ENCODE data around the gene TAS1R3.

The TAS1R3 gene

DNA sequence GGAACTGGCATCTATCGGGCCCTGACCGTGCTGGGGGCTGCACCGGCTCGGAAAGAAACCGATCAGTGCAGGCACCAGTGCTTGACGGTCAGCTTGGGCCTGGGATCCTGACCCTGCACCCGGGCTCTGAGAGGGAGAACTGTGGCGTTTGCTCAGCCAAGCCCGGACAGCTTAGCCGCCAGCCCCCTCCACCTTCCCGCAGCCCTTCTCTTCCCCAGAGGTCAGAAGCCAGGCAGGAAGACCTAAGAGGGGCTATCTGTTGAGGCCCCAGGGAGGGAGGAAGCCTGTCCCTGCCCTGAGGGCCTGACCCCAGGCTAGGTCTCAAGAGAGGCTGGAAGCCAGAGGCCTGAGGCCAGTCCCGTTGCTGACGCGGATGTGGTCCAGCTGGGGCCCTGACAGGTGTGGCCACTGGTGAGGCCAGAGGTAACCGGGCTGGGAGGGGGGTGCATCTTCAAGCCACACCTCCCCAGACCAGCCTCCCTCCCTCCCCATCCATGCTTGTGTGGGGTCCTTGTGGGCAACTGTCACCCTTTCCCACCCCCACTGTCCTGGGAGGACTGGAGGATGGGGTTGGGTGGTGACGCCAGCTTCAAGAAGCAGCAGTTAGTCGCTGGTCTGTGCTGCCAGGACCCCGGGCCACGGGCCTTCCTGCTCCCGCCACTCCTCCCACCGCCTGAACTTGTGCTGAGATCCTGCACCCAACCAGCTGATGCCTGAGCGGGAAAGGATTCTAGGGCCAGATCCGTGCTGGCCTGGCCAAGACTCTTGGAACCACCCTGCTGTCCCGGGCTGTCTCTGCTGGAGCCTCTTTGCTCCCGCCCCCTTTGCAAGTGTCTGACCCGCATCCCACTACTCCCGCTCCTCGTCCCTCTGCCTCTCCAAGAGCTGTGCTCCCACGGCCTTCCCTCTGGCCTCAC lies 20.7 kb downstream of the TAS1R3 start:
- no peak for DNase-seq (ENCODE audit: low read depth, low spot score)
- POLR2A ChIA-PET = interaction anchor here (0.6 to 2.1 kb wide), 4 partner anchors 9 to 23 kb away, joined by 3 to 12 read pairs (median 6); partner anchors contain the start of gene AURKAIP1
- CTCF ChIA-PET = interaction anchor here (0.9 to 2.4 kb wide), 9 partner anchors 10 to 87 kb away, joined by 3 to 13 read pairs (median 4); partner anchors contain the start of gene AURKAIP1
- H3K4me3 ChIP-seq (ENCODE audit: low read depth, low read length) = peak overlapping the region; percentile 18
- TF ChIP-seq, protein P1, sequence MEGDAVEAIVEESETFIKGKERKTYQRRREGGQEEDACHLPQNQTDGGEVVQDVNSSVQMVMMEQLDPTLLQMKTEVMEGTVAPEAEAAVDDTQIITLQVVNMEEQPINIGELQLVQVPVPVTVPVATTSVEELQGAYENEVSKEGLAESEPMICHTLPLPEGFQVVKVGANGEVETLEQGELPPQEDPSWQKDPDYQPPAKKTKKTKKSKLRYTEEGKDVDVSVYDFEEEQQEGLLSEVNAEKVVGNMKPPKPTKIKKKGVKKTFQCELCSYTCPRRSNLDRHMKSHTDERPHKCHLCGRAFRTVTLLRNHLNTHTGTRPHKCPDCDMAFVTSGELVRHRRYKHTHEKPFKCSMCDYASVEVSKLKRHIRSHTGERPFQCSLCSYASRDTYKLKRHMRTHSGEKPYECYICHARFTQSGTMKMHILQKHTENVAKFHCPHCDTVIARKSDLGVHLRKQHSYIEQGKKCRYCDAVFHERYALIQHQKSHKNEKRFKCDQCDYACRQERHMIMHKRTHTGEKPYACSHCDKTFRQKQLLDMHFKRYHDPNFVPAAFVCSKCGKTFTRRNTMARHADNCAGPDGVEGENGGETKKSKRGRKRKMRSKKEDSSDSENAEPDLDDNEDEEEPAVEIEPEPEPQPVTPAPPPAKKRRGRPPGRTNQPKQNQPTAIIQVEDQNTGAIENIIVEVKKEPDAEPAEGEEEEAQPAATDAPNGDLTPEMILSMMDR (IDR thresholded peaks at IDR 0.05; ENCODE audit: insufficient read depth, low read length, missing control alignments) = no peak

DNA sequence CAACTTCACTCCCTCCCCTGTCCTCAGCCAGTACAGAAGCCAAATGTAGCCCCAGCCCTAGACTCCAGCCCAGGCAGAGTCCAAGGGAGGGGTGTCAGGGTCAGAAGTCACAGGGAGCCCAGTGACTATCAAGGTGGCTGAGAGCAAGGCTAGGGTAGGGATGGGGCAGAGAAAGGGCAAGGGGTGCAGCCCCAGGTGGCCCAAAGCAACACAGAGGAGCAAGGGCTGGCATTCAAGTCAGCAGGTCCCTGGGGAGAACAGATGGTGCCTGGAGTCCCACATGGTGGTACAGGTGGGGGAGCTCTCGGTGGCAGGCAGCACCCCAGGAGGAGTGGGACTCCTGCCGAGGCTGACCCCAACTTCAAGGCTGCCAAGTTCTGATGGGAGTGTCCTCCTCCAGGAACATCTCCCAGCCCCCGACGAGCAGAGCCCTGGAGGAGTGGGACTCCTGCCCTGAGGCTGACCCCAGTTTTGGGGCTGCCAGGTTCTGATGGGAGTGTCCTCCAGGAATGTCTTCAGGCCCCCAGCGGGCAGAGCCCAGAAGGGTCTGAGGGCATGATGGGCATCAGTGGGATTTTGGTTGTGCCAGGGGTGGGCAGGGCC lies 21.8 kb downstream of the TAS1R3 start:
- TF ChIP-seq, protein P1 (IDR thresholded peaks at IDR 0.05; ENCODE audit: insufficient read depth, low read length, missing control alignments) = no peak
- H3K4me3 ChIP-seq (ENCODE audit: low read depth, low read length) = peak overlapping the region; percentile 8
- no peak for DNase-seq (ENCODE audit: low read depth, low spot score)
- ChIA-PET POLR2A (interaction anchor here (1.5 to 2.1 kb wide), 2 partner anchors 19 to 22 kb away, joined by 9 to 12 read pairs; partner anchors contain the start of gene AURKAIP1), CTCF (interaction anchor here (0.9 to 2.4 kb wide), 6 partner anchors 12 to 88 kb away, joined by 3 to 13 read pairs (median 6); partner anchors contain the start of gene AURKAIP1)

DNA sequence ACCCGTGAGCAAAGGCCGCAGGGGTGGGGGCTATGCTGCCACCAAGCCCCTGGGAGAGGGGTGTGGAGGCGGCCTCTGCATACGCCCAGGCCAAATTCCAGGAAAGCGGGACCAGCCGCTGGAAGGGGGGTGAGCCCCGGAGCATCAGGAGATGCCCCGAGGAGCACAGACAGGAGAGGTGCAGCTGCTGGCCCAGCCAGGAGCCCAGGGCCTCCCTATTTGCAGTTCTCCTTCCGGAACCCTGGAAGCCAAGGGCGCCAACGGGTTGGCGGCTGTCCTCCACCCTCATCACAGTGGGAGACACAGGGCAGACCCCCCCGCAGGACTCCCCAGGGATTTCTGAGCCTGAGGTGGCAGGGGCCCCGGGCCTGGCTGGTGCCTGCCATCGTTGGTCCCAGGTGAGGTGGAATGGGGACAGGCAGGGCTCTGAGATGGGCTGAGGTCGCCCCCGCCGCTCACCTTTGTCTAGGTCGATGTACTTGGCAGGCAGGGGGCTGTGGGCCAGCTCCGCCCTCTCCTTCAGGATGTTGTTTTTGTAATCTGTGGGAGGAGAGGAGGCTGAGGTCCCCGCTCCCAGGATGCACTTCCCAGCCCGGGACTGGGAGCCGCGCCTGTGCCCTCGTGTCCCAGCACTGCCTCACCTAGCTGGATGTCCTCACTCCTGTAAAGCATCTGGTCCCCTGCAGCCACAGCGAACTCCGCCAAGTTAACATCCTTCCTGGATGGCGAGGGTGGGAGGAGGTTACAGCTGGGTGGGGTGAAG lies 22.5 kb downstream of the TAS1R3 start:
- CTCF ChIA-PET = interaction anchor here (2.4 kb wide), 2 partner anchors 18 to 21 kb away, joined by 10 to 13 read pairs; partner anchors contain the start of gene AURKAIP1
- POLR2A ChIA-PET = no interaction called here
- H3K4me3 ChIP-seq (ENCODE audit: low read depth, low read length) = peak overlapping the region; percentile 13
- DNase-seq (ENCODE audit: low read depth, low spot score) = no peak
- TF ChIP-seq, protein P1 (IDR thresholded peaks at IDR 0.05; ENCODE audit: insufficient read depth, low read length, missing control alignments) = no peak

DNA sequence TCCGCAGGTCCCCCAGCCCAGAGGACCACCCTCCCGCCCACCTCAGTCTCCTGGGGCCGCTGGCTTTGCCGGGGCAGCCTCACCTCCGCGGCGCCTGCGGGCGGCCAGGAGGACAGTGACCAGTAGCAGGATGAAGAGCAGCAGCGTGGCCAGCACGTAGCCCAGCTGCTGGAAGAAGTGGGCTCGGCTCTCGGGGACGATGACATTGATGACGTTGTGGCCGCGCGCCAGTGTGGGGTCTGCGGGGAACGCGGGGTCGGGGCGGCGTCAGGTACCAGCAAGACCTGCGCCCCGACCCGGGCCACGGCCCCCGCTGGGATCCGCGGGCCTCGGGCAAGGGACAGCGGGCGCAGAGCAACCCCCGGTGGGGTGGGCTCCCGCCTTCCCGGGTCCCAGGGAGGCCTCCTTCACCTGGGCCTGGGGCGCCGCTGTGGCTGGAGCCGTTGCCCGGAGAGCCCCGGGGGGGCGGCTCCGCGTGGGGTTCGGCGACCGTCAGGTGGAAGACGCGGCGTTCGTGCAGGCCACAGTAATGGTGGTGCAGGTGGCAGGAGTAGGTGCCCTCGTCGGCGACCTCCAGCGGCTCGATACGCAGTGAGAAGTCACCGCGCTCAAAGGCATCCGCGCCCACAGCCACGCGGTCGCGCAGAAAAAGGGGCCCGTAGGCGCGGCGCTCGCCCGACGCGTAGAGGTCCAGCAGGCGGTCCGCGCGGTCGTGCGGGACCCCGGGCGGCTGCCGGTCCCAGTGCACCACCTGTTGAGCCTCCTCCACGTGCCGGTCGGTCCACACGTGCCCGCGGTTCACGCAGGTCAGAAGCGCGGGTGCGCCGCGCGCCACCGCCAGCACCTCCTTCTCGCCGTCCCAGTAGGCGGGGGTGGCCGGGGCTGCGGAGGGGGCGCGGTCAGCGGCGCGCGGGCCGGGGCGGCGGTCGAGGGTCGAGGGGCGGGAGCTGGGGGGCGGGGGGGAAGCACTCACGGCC lies 23.5 kb downstream of the TAS1R3 start:
- POLR2A ChIA-PET = interaction anchor here (1.0 kb wide), 1 partner anchor 9 kb away, joined by 3 read pairs; no protein-coding TSS in a partner anchor
- TF ChIP-seq, protein P1 (IDR thresholded peaks at IDR 0.05; ENCODE audit: insufficient read depth, low read length, missing control alignments) = no peak
- CTCF ChIA-PET = interaction anchor here (1.0 kb wide), 1 partner anchor 17 kb away, joined by 3 read pairs; no protein-coding TSS in a partner anchor
- DNase-seq (ENCODE audit: low read depth, low spot score) = no peak
- peak overlapping the region; percentile 85 for H3K4me3 ChIP-seq (ENCODE audit: low read depth, low read length)

DNA sequence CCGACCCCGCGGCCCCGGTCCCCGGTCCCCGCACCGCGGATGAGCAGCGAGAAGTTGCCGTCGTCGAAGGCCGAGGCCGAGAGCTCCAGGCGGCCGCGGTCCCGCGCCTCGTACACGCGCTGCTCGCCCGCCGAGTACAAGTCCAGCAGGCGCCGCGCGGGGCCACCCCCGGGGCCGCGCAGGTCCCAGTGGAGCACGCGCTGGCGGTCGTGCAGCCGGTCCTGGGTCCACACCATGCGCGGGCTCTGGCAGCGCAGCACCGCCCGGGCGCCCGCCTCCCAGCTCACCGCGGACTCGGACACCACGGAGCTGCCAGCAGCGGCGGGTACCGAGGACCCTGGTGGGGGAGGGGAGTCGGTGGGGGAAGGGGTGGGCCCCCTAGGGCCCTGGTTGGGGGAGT lies 24.3 kb downstream of the TAS1R3 start:
- TF ChIP-seq, protein P1 (IDR thresholded peaks at IDR 0.05; ENCODE audit: insufficient read depth, low read length, missing control alignments) = no peak
- ChIA-PET CTCF (interaction anchor here (1.0 kb wide), 1 partner anchor 16 kb away, joined by 3 read pairs; no protein-coding TSS in a partner anchor), POLR2A (interaction anchor here (1.0 kb wide), 1 partner anchor 9 kb away, joined by 3 read pairs; no protein-coding TSS in a partner anchor)
- peak overlapping the region; percentile 85 for H3K4me3 ChIP-seq (ENCODE audit: low read depth, low read length)
- no peak for DNase-seq (ENCODE audit: low read depth, low spot score)

Data from AG04449 (cell line).